Glutamatergic neuron (in vitro differentiated cells): Measurements from ENCODE around the gene COMMD10. TPM values are rescaled to one million over a fixed set of nuclear protein-coding genes. Genes with fewer than 3 reads are reported as not detected.

ENCODE experiments used
- DNase-seq: peaks from one replicate; pipeline ENCODE4 v3.0.0; 2022
- H3K27ac Mint-ChIP-seq: one replicate; pipeline ENCODE4 v1.8.0; 2020; ENCODE audit warnings: mild to moderate bottlenecking, mixed read lengths, inconsistent platforms; ENCODE audit not compliant: unreplicated experiment
- H3K27me3 Mint-ChIP-seq: one replicate; pipeline ENCODE4 v1.8.0; 2020; ENCODE audit warnings: mild to moderate bottlenecking, moderate library complexity, mixed read lengths, inconsistent platforms; ENCODE audit not compliant: unreplicated experiment
- H3K36me3 Mint-ChIP-seq: one replicate; pipeline ENCODE4 v1.8.0; 2020; ENCODE audit warnings: mild to moderate bottlenecking, mixed read lengths, inconsistent platforms; ENCODE audit not compliant: unreplicated experiment
- H3K4me1 Mint-ChIP-seq: one replicate; pipeline ENCODE4 v1.8.0; 2020; ENCODE audit warnings: mild to moderate bottlenecking, low read depth, mixed read lengths, inconsistent platforms; ENCODE audit not compliant: unreplicated experiment
- H3K4me3 Mint-ChIP-seq: one replicate; pipeline ENCODE4 v1.8.0; 2020; ENCODE audit warnings: mild to moderate bottlenecking, mixed read lengths, inconsistent platforms; ENCODE audit not compliant: unreplicated experiment
- H3K9me3 Mint-ChIP-seq: one replicate; pipeline ENCODE4 v1.8.0; 2020; ENCODE audit warnings: mild to moderate bottlenecking, moderate library complexity, mixed read lengths, inconsistent platforms; ENCODE audit not compliant: unreplicated experiment
- CTCF ChIP-seq: fragments of 200-600 bp; sonication (generic); IDR thresholded peaks from one replicate; pipeline ENCODE4 v1.5.0; 2021; ENCODE audit not compliant: partially characterized antibody, unreplicated experiment
- total RNA-seq: library from RNA; stranded (reverse); fragmentation: NEBNext Ultra II Directional; extraction: Animal tissue kit (Norgen Biotek cat#: 25700); gene quantifications from one replicate; pipeline ENCODE4 v1.2.1, GENCODE V29; 2021; ENCODE audit not compliant: unreplicated experiment

The COMMD10 gene
- total RNA-seq, 1 donor from 2014 or later, result 22.9 TPM

GRCh38 chr5:116176121-116176520, 91.3 kb downstream of the COMMD10 start:
- H3K9me3 Mint-ChIP-seq, result peaks cover 4% of the 10 kb centered on the region
- H3K27me3 Mint-ChIP-seq, result no peaks in the 10 kb centered on the region
- TF ChIP-seq CTCF, result no peak
- no peak overlapping the region for H3K27ac Mint-ChIP-seq
- DNase-seq, result no peak
- no peaks in the 10 kb centered on the region for H3K4me1 Mint-ChIP-seq
- no peak overlapping the region for H3K4me3 Mint-ChIP-seq
- no peaks in the 10 kb centered on the region for H3K36me3 Mint-ChIP-seq

- DNase-seq, result no peak
- Mint-ChIP-seq H3K4me3 (no peak overlapping the region), H3K9me3 (peaks cover 3% of the 10 kb centered on the region), H3K4me1 (peaks cover 9% of the 10 kb centered on the region), H3K27ac (no peak overlapping the region), H3K27me3 (no peaks in the 10 kb centered on the region), H3K36me3 (no peaks in the 10 kb centered on the region)
- TF ChIP-seq CTCF, result no peak
These were observed 94.1 kb downstream of the COMMD10 start for GRCh38 chr5:116178925-116179324.

GRCh38 chr5:116209166-116209565, 124.3 kb downstream of the COMMD10 start:
- Mint-ChIP-seq H3K27ac (no peak overlapping the region), H3K27me3 (no peaks in the 10 kb centered on the region), H3K4me3 (no peak overlapping the region), H3K9me3 (no peaks in the 10 kb centered on the region), H3K36me3 (no peaks in the 10 kb centered on the region), H3K4me1 (no peaks in the 10 kb centered on the region)
- no peak for DNase-seq
- TF ChIP-seq CTCF, result no peak

- H3K9me3 Mint-ChIP-seq, result no peaks in the 10 kb centered on the region
- no peak overlapping the region for H3K4me3 Mint-ChIP-seq
- no peak for TF ChIP-seq CTCF
- peaks cover 3% of the 10 kb centered on the region for H3K4me1 Mint-ChIP-seq
- no peak for DNase-seq
- H3K27ac Mint-ChIP-seq, result no peak overlapping the region
- no peaks in the 10 kb centered on the region for H3K36me3 Mint-ChIP-seq
- no peaks in the 10 kb centered on the region for H3K27me3 Mint-ChIP-seq
These were observed 127.4 kb downstream of the COMMD10 start for GRCh38 chr5:116212225-116212624.

DNA sequence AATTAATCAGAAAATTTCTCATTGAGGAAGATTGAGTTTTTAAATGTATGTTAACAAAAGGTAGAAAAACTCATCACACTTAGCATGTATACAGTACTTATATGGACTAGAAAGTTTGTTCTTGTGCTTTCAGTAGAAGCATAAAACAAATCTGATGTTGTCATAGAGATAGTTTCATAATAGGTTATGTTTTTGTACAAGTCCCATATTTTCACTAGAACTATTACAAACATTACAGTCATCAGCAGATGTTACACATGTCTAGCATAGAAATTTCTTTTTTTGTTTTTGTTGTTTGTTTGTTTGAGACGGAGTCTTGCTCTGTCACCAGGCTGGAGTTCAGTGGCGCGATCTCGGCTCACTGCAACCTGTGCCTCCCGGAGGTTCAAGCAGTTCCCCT, 131.4 kb downstream of the COMMD10 start:
- no peaks in the 10 kb centered on the region for H3K27me3 Mint-ChIP-seq
- H3K4me1 Mint-ChIP-seq, result peaks cover 13% of the 10 kb centered on the region
- no peak for TF ChIP-seq CTCF
- H3K4me3 Mint-ChIP-seq, result no peak overlapping the region
- DNase-seq, result no peak
- H3K9me3 Mint-ChIP-seq, result no peaks in the 10 kb centered on the region
- no peaks in the 10 kb centered on the region for H3K36me3 Mint-ChIP-seq
- H3K27ac Mint-ChIP-seq, result no peak overlapping the region
